GM12878 (cell line): ENCODE measurements around the gene KLK5. TPM values are rescaled to one million over a fixed set of nuclear protein-coding genes. Genes with fewer than 3 reads are reported as not detected.

Experiments used
- CEBPZ ChIP-seq: fragments of 150-350 bp; IDR thresholded peaks from 2 replicates; pipeline ENCODE4 v1.6.1; 2016; ENCODE audit warnings: low read depth, low read length
- CHD2 ChIP-seq: IDR thresholded peaks from 2 replicates; pipeline ENCODE4 v1.6.1; 2011; ENCODE audit warnings: low read depth, low read length, improper control_type of control experiment, borderline replicate concordance
- CTCF ChIP-seq, 3 experiments: IDR thresholded peaks in 2 of 3; conservative IDR thresholded peaks in 1 of 3; 2 replicates each; pipeline ENCODE4 v1.5.1; 2011; ENCODE audit warnings: low read depth in 3 of 3, low read length in 3 of 3, mild to moderate bottlenecking in 3 of 3, control low read depth in 2 of 3, moderate library complexity in 2 of 3, inconsistent platforms in 1 of 3, mixed read lengths in 1 of 3; ENCODE audit not compliant: control insufficient read depth in 2 of 3, insufficient read depth in 1 of 3; ENCODE audit errors: extremely low read depth in 1 of 3
- GATAD2B ChIP-seq: fragments of 450-650 bp; conservative IDR thresholded peaks from 2 replicates; pipeline ENCODE4 v1.6.1; 2017; ENCODE audit warnings: low read depth, mild to moderate bottlenecking, moderate library complexity
- IKZF1 ChIP-seq: fragments of 450-650 bp; conservative IDR thresholded peaks from 2 replicates; pipeline ENCODE4 v1.6.1; 2017; ENCODE audit warnings: antibody characterized with exemption, mild to moderate bottlenecking
- MEF2B ChIP-seq: fragments of 450-650 bp; IDR thresholded peaks from 2 replicates; pipeline ENCODE4 v1.6.1; 2018; ENCODE audit warnings: mild to moderate bottlenecking, moderate library complexity; ENCODE audit not compliant: partially characterized antibody, poor library complexity, severe bottlenecking
- NBN ChIP-seq: fragments of 450-650 bp; IDR thresholded peaks from 2 replicates; pipeline ENCODE4 v1.6.1; 2016
- NFYB ChIP-seq: IDR thresholded peaks from 2 replicates; pipeline ENCODE4 v1.6.1; 2011; ENCODE audit warnings: low read depth, mild to moderate bottlenecking, low read length, improper control_type of control experiment, moderate library complexity; ENCODE audit not compliant: insufficient read depth
- RAD21 ChIP-seq: IDR thresholded peaks from 2 replicates; pipeline ENCODE4 v1.6.1; 2011; ENCODE audit warnings: mild to moderate bottlenecking, low read depth, low read length, moderate library complexity; ENCODE audit not compliant: insufficient read depth
- RBBP5 ChIP-seq: fragments of 200-600 bp; sonication (generic); conservative IDR thresholded peaks from 2 replicates; pipeline ENCODE4 v1.6.1; 2016
- SMAD1 ChIP-seq: fragments of 450-650 bp; IDR thresholded peaks from 2 replicates; pipeline ENCODE4 v1.6.1; 2018; ENCODE audit warnings: mild to moderate bottlenecking, low read depth; ENCODE audit not compliant: partially characterized antibody
- SMC3 ChIP-seq: IDR thresholded peaks from 2 replicates; pipeline ENCODE4 v1.6.1; 2011; ENCODE audit warnings: low read length, improper control_type of control experiment, borderline replicate concordance
- ZNF217 ChIP-seq: fragments of 450-650 bp; IDR thresholded peaks from 2 replicates; pipeline ENCODE4 v1.6.1; 2017; ENCODE audit warnings: antibody characterized with exemption, mild to moderate bottlenecking
- polyA plus RNA-seq, 11 experiments: library from polyadenylated mRNA; depleted of rRNA in 4 of 11; unstranded in 6 of 11; stranded (reverse) in 5 of 11; fragments of >200 nt; fragmentation: Nextera tagmentation in 4 of 11; fragmentation: Illumina TruSeq in 1 of 11; extraction: Ambion mirVana in 4 of 11; extraction: Trizol in 1 of 11; gene quantifications; 1 replicate in 1 of 11; 2 replicates in 10 of 11; pipeline versions ENCODE4 v1.2.1 to v1.2.3, GENCODE V29; 2011 to 2016; ENCODE audit warnings: inconsistent platforms in 2 of 11, missing spikeins in 2 of 11, low read depth in 1 of 11
- total RNA-seq, 4 experiments: library from RNA; depleted of rRNA in 3 of 4; stranded (reverse); fragments of >200 nt in 3 of 4; fragmentation: Illumina TruSeq in 1 of 4; extraction: Trizol in 1 of 4; gene quantifications; 2 replicates each; pipeline versions ENCODE4 v1.2.1 to v1.2.3, GENCODE V29; 2013 to 2021

KLK5 gene
- total and polyA plus RNA-seq, 10 of the 15 experiments (the other 5 are each of a cell fraction or from before 2014, with no cell fraction given), result 0.16 TPM; not detected in 9

GRCh38 chr19:50922317-50922853 lies 30.5 kb downstream of the KLK5 start (continued):
- TF ChIP-seq SMAD1, result no peak
- TF ChIP-seq RAD21, result peak; percentile 93
- TF ChIP-seq MEF2B, result no peak
- TF ChIP-seq NBN, result 0 out of 2 replicates have a peak, but pooled peaks have one; percentile 41
- TF ChIP-seq CHD2, result no peak
- TF ChIP-seq ZNF217, result no peak
- TF ChIP-seq IKZF1, result no peak
- peak; percentile 82 to 95 (median 85); a peak in 5 of 6 replicates for TF ChIP-seq CTCF (IDR thresholded peaks at IDR 0.05 in 2 of 3, conservative IDR thresholded peaks at IDR 0.05 in 1 of 3; ENCODE audit: control insufficient read depth in 2 of 3, extremely low read depth in 1 of 3, insufficient read depth in 1 of 3, low read depth in 3 of 3, low read length in 3 of 3)
- TF ChIP-seq NFYB, result no peak
- no peak for TF ChIP-seq RBBP5
- peak; percentile 22; the same call in 1 of the 2 replicates for TF ChIP-seq GATAD2B
- no peak for TF ChIP-seq CEBPZ
- peak; percentile 90 for TF ChIP-seq SMC3
